Testis (tissue), 3 donors: ENCODE results near the gene CEP68. TPM values are rescaled to one million over a fixed set of nuclear protein-coding genes. Genes with fewer than 3 reads are reported as not detected.

ENCODE experiments used
- DNase-seq: peaks from one replicate; pipeline ENCODE4 v3.0.0-alpha.2; 2019
- H3K27ac ChIP-seq, 2 donors: fragments of 200-600 bp; sonication (generic); one replicate each; pipeline ENCODE4 v1.5.1; 2019
- H3K27me3 ChIP-seq: fragments of 200-600 bp; sonication (generic); one replicate; pipeline ENCODE4 v1.5.1; 2019
- H3K36me3 ChIP-seq: fragments of 200-600 bp; sonication (generic); one replicate; pipeline ENCODE4 v1.5.1; 2017; ENCODE audit warnings: low read depth; ENCODE audit errors: missing control alignments
- H3K4me1 ChIP-seq: fragments of 200-600 bp; sonication (generic); one replicate; pipeline ENCODE4 v1.5.1; 2019
- H3K4me3 ChIP-seq, 2 donors: fragments of 200-600 bp; sonication (generic); one replicate each; pipeline ENCODE4 v1.5.1; 2017 to 2019
- H3K9me3 ChIP-seq: fragments of 200-600 bp; sonication (generic); one replicate; pipeline ENCODE4 v1.5.1; 2017
- CTCF ChIP-seq, 3 experiments: fragments of 450-650 bp in 2 of 3; fragments of 200-600 bp in 1 of 3; sonication (generic) in 1 of 3; IDR thresholded peaks; one replicate each; pipeline ENCODE4 v1.5.1; 2016 to 2019; ENCODE audit warnings: antibody characterized with exemption in 3 of 3, mild to moderate bottlenecking in 2 of 3, moderate library complexity in 1 of 3
- POLR2A ChIP-seq: fragments of 450-650 bp; IDR thresholded peaks from one replicate; pipeline ENCODE4 v1.6.1; 2017; ENCODE audit warnings: antibody characterized with exemption, mild to moderate bottlenecking, moderate library complexity
- WGBS, 2 donors: methylation state at CpG; one replicate each; pipeline ENCODE4 v1.1.5; 2018; 5-methylcytosine and 5-hydroxymethylcytosine counted together
- intact Hi-C: fragments of 100-400 bp; cut with DNase I; formaldehyde crosslinking; loops from one replicate; pipeline ENCODE4 v1.15.1; 2023; ENCODE audit warnings: low total_unique reads
- polyA plus RNA-seq: library from polyadenylated mRNA; stranded (reverse); fragments of 350-450 nt; fragmentation: Illumina TruSeq; extraction: RNeasy Lipid Tissue Mini Kit (QIAGEN cat#74804); gene quantifications from one replicate; pipeline ENCODE4 v1.2.3, GENCODE V29; 2014; ENCODE audit warnings: low read depth, low replicate concordance; ENCODE audit not compliant: insufficient read depth
- total RNA-seq, 2 donors: library from RNA; depleted of rRNA; stranded (reverse); fragments of >200 nt; gene quantifications; one replicate each; pipeline ENCODE4 v1.2.3, GENCODE V29; 2016

Gene CEP68
- total and polyA plus RNA-seq, 3 donors from 2014 or later: 13.3 to 28.2 (median 25.9) TPM

DNA sequence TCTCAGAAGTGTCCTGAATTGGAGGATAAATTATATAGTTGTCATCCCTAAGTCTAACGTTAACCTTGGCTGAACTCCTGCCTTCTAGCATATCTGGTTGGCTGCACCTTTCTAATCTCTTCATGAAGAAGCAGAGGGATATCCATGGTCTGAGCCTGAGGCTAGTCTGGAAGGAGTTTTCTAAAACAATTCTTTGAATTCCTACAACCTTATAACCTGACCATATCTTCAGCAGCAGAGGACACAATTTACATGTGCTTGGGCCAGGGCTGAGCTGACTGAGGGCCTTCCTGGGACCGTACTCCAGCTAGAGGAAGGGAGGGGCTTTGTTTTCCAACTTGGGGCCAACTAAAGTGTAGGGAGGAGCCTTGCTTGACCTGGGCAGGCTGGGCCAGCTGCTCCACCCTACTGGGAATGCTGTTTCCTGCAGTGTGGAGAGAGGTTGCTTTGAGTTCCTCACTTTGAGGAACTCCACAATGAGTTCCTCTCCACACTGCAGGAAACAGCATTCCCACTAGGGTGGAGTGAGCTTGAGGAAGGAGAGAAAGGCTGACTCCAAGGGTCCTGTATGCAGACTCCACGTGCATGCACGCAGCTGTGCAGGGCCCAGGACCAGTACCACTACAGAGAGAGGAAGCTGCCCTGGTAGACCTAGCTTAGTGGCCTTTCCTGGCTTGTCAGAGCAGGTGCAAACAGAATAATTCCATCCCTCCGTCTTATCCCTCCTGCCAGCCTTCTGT is 19.6 kb downstream of the CEP68 start:
- H3K4me1 ChIP-seq: peaks cover 15% of the 10 kb centered on the region
- no peak overlapping the region for H3K4me3 ChIP-seq
- DNase-seq: no peak
- no peaks in the 10 kb centered on the region for H3K9me3 ChIP-seq
- no peaks in the 10 kb centered on the region for H3K36me3 ChIP-seq
- peak overlapping the region in 1 of 2 donors; percentile 62 for H3K27ac ChIP-seq
- no peaks in the 10 kb centered on the region for H3K27me3 ChIP-seq
- TF ChIP-seq POLR2A (no peak), CTCF (IDR thresholded peaks at IDR 0.05) (no peak)
- intact Hi-C loops: no loop called here
- 35 to 44% methylated on average over 5 of the region's 5 CpGs for WGBS, 2 donors

- no peaks in the 10 kb centered on the region for H3K27me3 ChIP-seq
- WGBS, 2 donors: 73 to 75% methylated on average over 7 of the region's 7 CpGs
- TF ChIP-seq POLR2A (no peak), CTCF (IDR thresholded peaks at IDR 0.05) (no peak)
- no peaks in the 10 kb centered on the region for H3K9me3 ChIP-seq
- no peak for DNase-seq
- no peak overlapping the region for H3K27ac ChIP-seq
- no peaks in the 10 kb centered on the region for H3K36me3 ChIP-seq
- intact Hi-C loops: no loop called here
- no peak overlapping the region for H3K4me3 ChIP-seq
- H3K4me1 ChIP-seq: peaks cover 9% of the 10 kb centered on the region
Measured at GRCh38 chr2:65076345-65076710, 20.1 kb downstream of the CEP68 start.

GRCh38 chr2:65077898-65078297 is 21.7 kb downstream of the CEP68 start:
- H3K4me1 ChIP-seq: peaks cover 7% of the 10 kb centered on the region
- H3K27ac ChIP-seq: no peak overlapping the region
- intact Hi-C loops: no loop called here
- no peak overlapping the region for H3K4me3 ChIP-seq
- no peaks in the 10 kb centered on the region for H3K9me3 ChIP-seq
- no peak for DNase-seq
- no peaks in the 10 kb centered on the region for H3K27me3 ChIP-seq
- H3K36me3 ChIP-seq: no peaks in the 10 kb centered on the region
- TF ChIP-seq CTCF (IDR thresholded peaks at IDR 0.05) (no peak), POLR2A (no peak)
- 90 to 96% methylated on average over 2 to 7 of the region's 7 CpGs for WGBS, 2 donors

DNA sequence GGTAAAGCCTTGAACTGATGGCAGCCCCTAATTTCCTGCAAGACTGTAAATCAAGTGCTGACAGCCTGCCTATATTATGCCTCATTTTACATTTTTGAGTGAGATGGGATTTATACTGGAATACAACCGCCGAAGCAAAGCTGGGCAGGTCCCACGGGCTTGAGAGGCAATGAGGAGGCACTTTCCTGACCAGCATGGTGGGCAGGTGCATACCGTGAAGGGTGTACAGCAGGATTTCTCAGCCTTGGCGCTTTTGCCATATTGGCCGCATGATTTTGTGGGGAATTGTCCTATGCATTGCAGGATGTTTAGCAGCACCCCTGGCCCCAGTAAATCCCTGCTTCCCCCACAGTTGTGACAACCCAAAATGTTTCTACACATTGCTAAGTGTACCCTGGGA is 22.8 kb downstream of the CEP68 start:
- Histone ChIP-seq H3K36me3 (no peaks in the 10 kb centered on the region), H3K27me3 (no peaks in the 10 kb centered on the region), H3K4me3 (no peak overlapping the region), H3K27ac (no peak overlapping the region), H3K9me3 (no peaks in the 10 kb centered on the region), H3K4me1 (peaks cover 7% of the 10 kb centered on the region)
- no peak for TF ChIP-seq CTCF (IDR thresholded peaks at IDR 0.05)
- no peak for TF ChIP-seq POLR2A
- 93 to 100% methylated on average over 4 to 6 of the region's 6 CpGs for WGBS, 2 donors
- DNase-seq: no peak
- intact Hi-C loops: no loop called here

DNA sequence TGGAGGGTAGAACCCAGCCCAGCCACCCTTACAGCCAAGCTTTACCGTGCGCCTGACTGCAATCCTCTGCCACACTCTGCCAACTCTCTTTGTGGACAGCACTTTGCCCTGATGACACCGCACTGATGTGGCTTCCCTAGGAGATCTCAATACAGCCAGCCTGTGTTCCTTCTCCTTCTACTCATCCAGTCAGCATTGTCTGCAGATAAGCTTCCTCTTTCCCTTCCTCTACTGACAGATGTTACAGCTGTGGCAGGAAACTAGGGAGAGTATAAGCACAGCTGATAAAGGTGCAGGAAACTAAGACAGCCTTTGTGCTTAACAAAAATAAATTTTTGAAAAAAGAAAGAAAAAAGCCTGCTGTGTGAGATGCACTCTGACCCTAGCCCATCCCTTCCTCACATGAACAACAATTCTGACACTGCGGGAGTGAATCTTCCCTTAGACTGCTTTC is 25.0 kb downstream of the CEP68 start:
- peaks cover 1% of the 10 kb centered on the region for H3K4me1 ChIP-seq
- no peaks in the 10 kb centered on the region for H3K36me3 ChIP-seq
- no peak for DNase-seq
- H3K4me3 ChIP-seq: no peak overlapping the region
- intact Hi-C loops: no loop called here
- TF ChIP-seq CTCF (IDR thresholded peaks at IDR 0.05) (no peak), POLR2A (no peak)
- no peaks in the 10 kb centered on the region for H3K9me3 ChIP-seq
- H3K27ac ChIP-seq: peak overlapping the region in 1 of 2 donors; percentile 53
- no peaks in the 10 kb centered on the region for H3K27me3 ChIP-seq
- 70 to 73% methylated on average over 4 of the region's 4 CpGs for WGBS, 2 donors
